ENCODE measurements around the gene GHR. TPM values are rescaled to one million over a fixed set of nuclear protein-coding genes. Genes with fewer than 3 reads are reported as not detected.

The GHR gene
- total RNA-seq, 2 experiments from 2014 or later, result not detected

GRCh38 chr5:42419294-42419693 lies 3.9 kb upstream of the GHR start:
- H3K4me3 Mint-ChIP-seq, result no peak overlapping the region
- no peak for DNase-seq
- H3K9me3 Mint-ChIP-seq, result no peaks in the 10 kb centered on the region
- no peak overlapping the region for H3K27ac Mint-ChIP-seq
- H3K27me3 Mint-ChIP-seq (ENCODE audit: low read depth), result peaks cover 14% of the 10 kb centered on the region
- H3K4me1 Mint-ChIP-seq (ENCODE audit: low read depth), result no peaks in the 10 kb centered on the region
- intact Hi-C loops (cut with micrococcal nuclease), result no loop called here
- CTCF ChIA-PET, result no interaction called here
- no peaks in the 10 kb centered on the region for H3K36me3 Mint-ChIP-seq (ENCODE audit: low read depth)

GRCh38 chr5:42422656-42423280 lies 471 bp upstream of the GHR start:
- Mint-ChIP-seq H3K4me3 (no peak overlapping the region), H3K27ac (no peak overlapping the region), H3K36me3 (ENCODE audit: low read depth) (no peaks in the 10 kb centered on the region), H3K4me1 (ENCODE audit: low read depth) (no peaks in the 10 kb centered on the region), H3K27me3 (ENCODE audit: low read depth) (peaks cover 21% of the 10 kb centered on the region), H3K9me3 (no peaks in the 10 kb centered on the region)
- CTCF ChIA-PET, result interaction anchor here (0.7 to 2.0 kb wide), 5 partner anchors 164 to 467 kb away, joined by 3 to 8 read pairs (median 4); no protein-coding TSS in a partner anchor
- intact Hi-C loops (cut with micrococcal nuclease), result loop anchor here (1.0 to 2.0 kb wide), 3 partner anchors 160 to 467 kb away; no protein-coding TSS in a partner anchor
- no peak for DNase-seq

- no peak overlapping the region for H3K27ac Mint-ChIP-seq
- intact Hi-C loops (cut with micrococcal nuclease), result no loop called here
- no peaks in the 10 kb centered on the region for H3K36me3 Mint-ChIP-seq (ENCODE audit: low read depth)
- CTCF ChIA-PET, result interaction anchor here (0.9 to 1.1 kb wide), 2 partner anchors 159 to 341 kb away, joined by 3 read pairs; no protein-coding TSS in a partner anchor
- H3K4me3 Mint-ChIP-seq, result no peak overlapping the region
- peaks cover 18% of the 10 kb centered on the region for H3K27me3 Mint-ChIP-seq (ENCODE audit: low read depth)
- H3K9me3 Mint-ChIP-seq, result no peaks in the 10 kb centered on the region
- DNase-seq, result no peak
- no peaks in the 10 kb centered on the region for H3K4me1 Mint-ChIP-seq (ENCODE audit: low read depth)
Observed at GRCh38 chr5:42426016-42426415, 2.8 kb downstream of the GHR start.

GRCh38 chr5:42429694-42430093 lies 6.5 kb downstream of the GHR start:
- CTCF ChIA-PET, result interaction anchor here (0.6 kb wide), 1 partner anchor 483 kb away, joined by 4 read pairs; no protein-coding TSS in a partner anchor
- Mint-ChIP-seq H3K9me3 (no peaks in the 10 kb centered on the region), H3K36me3 (ENCODE audit: low read depth) (no peaks in the 10 kb centered on the region), H3K27ac (no peak overlapping the region), H3K4me1 (ENCODE audit: low read depth) (no peaks in the 10 kb centered on the region), H3K4me3 (no peak overlapping the region), H3K27me3 (ENCODE audit: low read depth) (peaks cover 12% of the 10 kb centered on the region)
- no peak for DNase-seq
- intact Hi-C loops (cut with micrococcal nuclease), result no loop called here

- CTCF ChIA-PET, result no interaction called here
- Mint-ChIP-seq H3K27me3 (ENCODE audit: low read depth) (no peaks in the 10 kb centered on the region), H3K4me1 (ENCODE audit: low read depth) (no peaks in the 10 kb centered on the region), H3K9me3 (no peaks in the 10 kb centered on the region), H3K4me3 (no peak overlapping the region), H3K27ac (no peak overlapping the region), H3K36me3 (ENCODE audit: low read depth) (no peaks in the 10 kb centered on the region)
- intact Hi-C loops (cut with micrococcal nuclease), result no loop called here
- no peak for DNase-seq
Observed at GRCh38 chr5:42434047-42434724, 10.9 kb downstream of the GHR start.

- intact Hi-C loops (cut with micrococcal nuclease), result no loop called here
- CTCF ChIA-PET, result no interaction called here
- H3K4me3 Mint-ChIP-seq, result no peak overlapping the region
- no peak for DNase-seq
- H3K27ac Mint-ChIP-seq, result no peak overlapping the region
- no peaks in the 10 kb centered on the region for H3K27me3 Mint-ChIP-seq (ENCODE audit: low read depth)
- H3K4me1 Mint-ChIP-seq (ENCODE audit: low read depth), result no peaks in the 10 kb centered on the region
- H3K36me3 Mint-ChIP-seq (ENCODE audit: low read depth), result no peaks in the 10 kb centered on the region
- no peaks in the 10 kb centered on the region for H3K9me3 Mint-ChIP-seq
Observed at GRCh38 chr5:42436051-42436450, 12.8 kb downstream of the GHR start.

- CTCF ChIA-PET, result no interaction called here
- H3K27ac Mint-ChIP-seq, result no peak overlapping the region
- peaks cover 5% of the 10 kb centered on the region for H3K27me3 Mint-ChIP-seq (ENCODE audit: low read depth)
- intact Hi-C loops (cut with micrococcal nuclease), result no loop called here
- no peaks in the 10 kb centered on the region for H3K4me1 Mint-ChIP-seq (ENCODE audit: low read depth)
- H3K4me3 Mint-ChIP-seq, result no peak overlapping the region
- H3K36me3 Mint-ChIP-seq (ENCODE audit: low read depth), result no peaks in the 10 kb centered on the region
- no peak for DNase-seq
- no peaks in the 10 kb centered on the region for H3K9me3 Mint-ChIP-seq
Observed at GRCh38 chr5:42454216-42454995, 31.2 kb downstream of the GHR start.

- H3K27me3 Mint-ChIP-seq (ENCODE audit: low read depth), result peaks cover 5% of the 10 kb centered on the region
- no peak for DNase-seq
- H3K9me3 Mint-ChIP-seq, result no peaks in the 10 kb centered on the region
- H3K36me3 Mint-ChIP-seq (ENCODE audit: low read depth), result no peaks in the 10 kb centered on the region
- H3K4me1 Mint-ChIP-seq (ENCODE audit: low read depth), result no peaks in the 10 kb centered on the region
- H3K4me3 Mint-ChIP-seq, result no peak overlapping the region
- CTCF ChIA-PET, result interaction anchor here (1.2 kb wide), 1 partner anchor 138 kb away, joined by 3 read pairs; no protein-coding TSS in a partner anchor
- H3K27ac Mint-ChIP-seq, result no peak overlapping the region
- intact Hi-C loops (cut with micrococcal nuclease), result no loop called here
Observed at GRCh38 chr5:42461033-42461432, 37.8 kb downstream of the GHR start.

- DNase-seq, result no peak
- no peaks in the 10 kb centered on the region for H3K36me3 Mint-ChIP-seq (ENCODE audit: low read depth)
- no peaks in the 10 kb centered on the region for H3K4me1 Mint-ChIP-seq (ENCODE audit: low read depth)
- H3K27me3 Mint-ChIP-seq (ENCODE audit: low read depth), result peaks cover 5% of the 10 kb centered on the region
- no peak overlapping the region for H3K4me3 Mint-ChIP-seq
- no peak overlapping the region for H3K27ac Mint-ChIP-seq
- intact Hi-C loops (cut with micrococcal nuclease), result no loop called here
- CTCF ChIA-PET, result interaction anchor here (1.2 to 1.7 kb wide), 2 partner anchors 122 to 138 kb away, joined by 3 to 5 read pairs; no protein-coding TSS in a partner anchor
- H3K9me3 Mint-ChIP-seq, result no peaks in the 10 kb centered on the region
Observed at GRCh38 chr5:42461507-42461906, 38.3 kb downstream of the GHR start.

- CTCF ChIA-PET, result interaction anchor here (1.2 to 1.7 kb wide), 2 partner anchors 121 to 139 kb away, joined by 3 to 5 read pairs; no protein-coding TSS in a partner anchor
- Mint-ChIP-seq H3K4me1 (ENCODE audit: low read depth) (no peaks in the 10 kb centered on the region), H3K36me3 (ENCODE audit: low read depth) (no peaks in the 10 kb centered on the region), H3K9me3 (no peaks in the 10 kb centered on the region), H3K4me3 (no peak overlapping the region), H3K27ac (no peak overlapping the region), H3K27me3 (ENCODE audit: low read depth) (no peaks in the 10 kb centered on the region)
- intact Hi-C loops (cut with micrococcal nuclease), result no loop called here
- DNase-seq, result no peak
Observed at GRCh38 chr5:42462083-42462482, 38.8 kb downstream of the GHR start.

- no peak for DNase-seq
- intact Hi-C loops (cut with micrococcal nuclease), result no loop called here
- no peaks in the 10 kb centered on the region for H3K27me3 Mint-ChIP-seq (ENCODE audit: low read depth)
- no peaks in the 10 kb centered on the region for H3K4me1 Mint-ChIP-seq (ENCODE audit: low read depth)
- CTCF ChIA-PET, result no interaction called here
- H3K36me3 Mint-ChIP-seq (ENCODE audit: low read depth), result no peaks in the 10 kb centered on the region
- H3K27ac Mint-ChIP-seq, result no peak overlapping the region
- no peak overlapping the region for H3K4me3 Mint-ChIP-seq
- H3K9me3 Mint-ChIP-seq, result no peaks in the 10 kb centered on the region
Observed at GRCh38 chr5:42467572-42467971, 44.3 kb downstream of the GHR start.

GRCh38 chr5:42467981-42468524 lies 44.8 kb downstream of the GHR start:
- H3K27me3 Mint-ChIP-seq (ENCODE audit: low read depth), result no peaks in the 10 kb centered on the region
- H3K27ac Mint-ChIP-seq, result no peak overlapping the region
- no peaks in the 10 kb centered on the region for H3K36me3 Mint-ChIP-seq (ENCODE audit: low read depth)

More at GRCh38 chr5:42467981-42468524, 44.8 kb downstream of the GHR start:
- no peaks in the 10 kb centered on the region for H3K9me3 Mint-ChIP-seq
- intact Hi-C loops (cut with micrococcal nuclease), result no loop called here
- H3K4me3 Mint-ChIP-seq, result no peak overlapping the region
- CTCF ChIA-PET, result no interaction called here
- no peak for DNase-seq
- H3K4me1 Mint-ChIP-seq (ENCODE audit: low read depth), result no peaks in the 10 kb centered on the region

All from activated naive CD4-positive, alpha-beta T cell treated with anti-CD3 and anti-CD28 coated beads for 36 hours (primary cell).